Large intestine (tissue), 3 donors: Measurements from ENCODE around the gene DONSON. TPM values are rescaled to one million over a fixed set of nuclear protein-coding genes. Genes with fewer than 3 reads are reported as not detected.

Experiments used
- DNase-seq, 2 donors: peaks; one replicate each; pipeline versions ENCODE4 v3.0.0 to v3.0.0-alpha.2; 2013
- H3K27ac ChIP-seq: one replicate; pipeline ENCODE4 v1.5.1; 2013; ENCODE audit warnings: low read length
- H3K27me3 ChIP-seq: 2 replicates; pipeline ENCODE4 v1.6.1; 2013; ENCODE audit warnings: low read length; ENCODE audit not compliant: control insufficient read depth, insufficient read depth
- H3K36me3 ChIP-seq: 2 replicates; pipeline ENCODE4 v1.6.1; 2013; ENCODE audit warnings: low read length; ENCODE audit not compliant: control insufficient read depth, insufficient read depth
- H3K4me1 ChIP-seq: one replicate; pipeline ENCODE4 v1.6.1; 2013; ENCODE audit warnings: low read length; ENCODE audit not compliant: control insufficient read depth, insufficient read depth
- H3K4me3 ChIP-seq: one replicate; pipeline ENCODE4 v1.5.1; 2013; ENCODE audit warnings: low read length
- H3K9me3 ChIP-seq: one replicate; pipeline ENCODE4 v1.6.1; 2013; ENCODE audit warnings: mild to moderate bottlenecking, low read depth, low read length, moderate library complexity; ENCODE audit not compliant: control insufficient read depth
- WGBS: methylation state at CpG from one replicate; pipeline ENCODE4 v1.1.5; 2013; ENCODE audit warnings: low lambda C conversion rate; ENCODE audit not compliant: insufficient coverage; 5-methylcytosine and 5-hydroxymethylcytosine counted together
- polyA plus RNA-seq: library from polyadenylated mRNA; unstranded; fragments of 120-200 nt; gene quantifications from one replicate; pipeline ENCODE4 v1.2.1, GENCODE V29; 2013

Gene DONSON
- polyA plus RNA-seq, 1 donor = 26.4 TPM

GRCh38 chr21:33552093-33552998, 36.1 kb downstream of the DONSON start:
- H3K4me3 ChIP-seq = no peak overlapping the region
- H3K4me1 ChIP-seq = no peaks in the 10 kb centered on the region
- H3K9me3 ChIP-seq = peaks cover 7% of the 10 kb centered on the region
- 97% methylated on average over 5 of the region's 24 CpGs for WGBS
- no peak for DNase-seq
- peaks cover 76% of the 10 kb centered on the region for H3K36me3 ChIP-seq
- H3K27me3 ChIP-seq = no peaks in the 10 kb centered on the region
- no peak overlapping the region for H3K27ac ChIP-seq

GRCh38 chr21:33551664-33552063, 36.8 kb downstream of the DONSON start:
- H3K4me3 ChIP-seq = no peak overlapping the region
- H3K9me3 ChIP-seq = peaks cover 7% of the 10 kb centered on the region
- no peak for DNase-seq
- peaks cover 73% of the 10 kb centered on the region for H3K36me3 ChIP-seq
- no CpG with 5 or more reads among the region's 2 CpGs for WGBS
- H3K4me1 ChIP-seq = no peaks in the 10 kb centered on the region
- H3K27ac ChIP-seq = no peak overlapping the region
- no peaks in the 10 kb centered on the region for H3K27me3 ChIP-seq

- DNase-seq = no peak
- Histone ChIP-seq H3K36me3 (peaks cover 70% of the 10 kb centered on the region), H3K9me3 (peaks cover 7% of the 10 kb centered on the region), H3K4me3 (no peak overlapping the region), H3K27ac (no peak overlapping the region), H3K27me3 (no peaks in the 10 kb centered on the region), H3K4me1 (no peaks in the 10 kb centered on the region)
- no CpG with 5 or more reads among the region's 23 CpGs for WGBS
Measured at GRCh38 chr21:33550772-33551660, 37.5 kb downstream of the DONSON start.

- WGBS = no CpG with 5 or more reads among the region's 19 CpGs
- H3K9me3 ChIP-seq = peaks cover 7% of the 10 kb centered on the region
- H3K27ac ChIP-seq = no peak overlapping the region
- no peaks in the 10 kb centered on the region for H3K4me1 ChIP-seq
- H3K36me3 ChIP-seq = peaks cover 68% of the 10 kb centered on the region
- H3K4me3 ChIP-seq = no peak overlapping the region
- DNase-seq = no peak
- H3K27me3 ChIP-seq = no peaks in the 10 kb centered on the region
Measured at GRCh38 chr21:33549848-33550771, 38.4 kb downstream of the DONSON start.

- DNase-seq = no peak
- Histone ChIP-seq H3K9me3 (peaks cover 7% of the 10 kb centered on the region), H3K36me3 (peaks cover 30% of the 10 kb centered on the region), H3K27ac (no peak overlapping the region), H3K4me3 (no peak overlapping the region), H3K4me1 (peaks cover 4% of the 10 kb centered on the region), H3K27me3 (no peaks in the 10 kb centered on the region)
- 100% methylated on average over 1 of the region's 3 CpGs for WGBS
Measured at GRCh38 chr21:33546086-33546485, 42.4 kb downstream of the DONSON start.

GRCh38 chr21:33544451-33545195, 43.9 kb downstream of the DONSON start:
- Histone ChIP-seq H3K27ac (no peak overlapping the region), H3K4me3 (peak overlapping the region; percentile 83), H3K4me1 (peaks cover 8% of the 10 kb centered on the region), H3K9me3 (no peaks in the 10 kb centered on the region), H3K36me3 (peaks cover 15% of the 10 kb centered on the region), H3K27me3 (no peaks in the 10 kb centered on the region)
- 12% methylated on average over 6 of the region's 8 CpGs for WGBS
- no peak for DNase-seq

GRCh38 chr21:33543505-33544129, 44.9 kb downstream of the DONSON start:
- H3K9me3 ChIP-seq = no peaks in the 10 kb centered on the region
- peak overlapping the region; percentile 99 for H3K27ac ChIP-seq
- peak; percentile 45 to 47 for DNase-seq
- peaks cover 12% of the 10 kb centered on the region for H3K36me3 ChIP-seq
- peak overlapping the region; percentile 83 for H3K4me3 ChIP-seq
- H3K27me3 ChIP-seq = no peaks in the 10 kb centered on the region
- WGBS = 7% methylated on average over 5 of the region's 26 CpGs
- H3K4me1 ChIP-seq = peaks cover 8% of the 10 kb centered on the region

- peaks cover 8% of the 10 kb centered on the region for H3K4me1 ChIP-seq
- peaks cover 11% of the 10 kb centered on the region for H3K36me3 ChIP-seq
- WGBS = no CpG with 5 or more reads among the region's 57 CpGs
- H3K9me3 ChIP-seq = no peaks in the 10 kb centered on the region
- peak within 1 kb of the TSS; percentile 99 for H3K27ac ChIP-seq
- H3K4me3 ChIP-seq = peak within 1 kb of the TSS; percentile 83
- DNase-seq = peak; percentile 99
- H3K27me3 ChIP-seq = no peaks in the 10 kb centered on the region
Measured at GRCh38 chr21:33542640-33543504, 45.6 kb downstream of the DONSON start, which contains the start of gene SON. SON (plus strand) TSS chr21:33543038; CDS start chr21:33543093, 55 bp downstream.
